Thoracic aorta (tissue), 2 donors: ENCODE measurements around the gene MBD5. TPM values are rescaled to one million over a fixed set of nuclear protein-coding genes. Genes with fewer than 3 reads are reported as not detected.

Experiments used
- ATAC-seq: fragments of 150-250 bp; one replicate; pipeline ENCODE4 v1.8.0; 2017; ENCODE audit warnings: low read depth; ENCODE audit not compliant: insufficient number of reproducible peaks, low FRiP score
- DNase-seq: peaks from one replicate; pipeline ENCODE4 v3.0.0-alpha.2; 2020; ENCODE audit warnings: low spot score
- H3K27ac ChIP-seq, 2 donors: fragments of 200-600 bp; sonication (generic); 1 replicate in 1 of 2; 2 replicates in 1 of 2; pipeline ENCODE4 v1.5.1; 2016; ENCODE audit warnings: mild to moderate bottlenecking in 2 of 2, moderate library complexity in 2 of 2
- H3K27me3 ChIP-seq: fragments of 200-600 bp; sonication (generic); replicated peaks from 2 replicates; pipeline ENCODE4 v1.6.0; 2016; ENCODE audit warnings: mild to moderate bottlenecking; ENCODE audit not compliant: insufficient read depth
- H3K36me3 ChIP-seq: fragments of 200-600 bp; sonication (generic); one replicate; pipeline ENCODE4 v1.5.1; 2016
- H3K4me1 ChIP-seq, 2 donors: fragments of 200-600 bp; sonication (generic); 1 replicate in 1 of 2; 2 replicates in 1 of 2; pipeline versions ENCODE4 v1.5.1 to v1.6.0; 2016; ENCODE audit warnings: low read depth in 2 of 2, mild to moderate bottlenecking in 1 of 2; ENCODE audit not compliant: control insufficient read depth in 1 of 2
- H3K4me3 ChIP-seq: fragments of 200-600 bp; sonication (generic); 2 replicates; pipeline ENCODE4 v1.5.1; 2016; ENCODE audit warnings: mild to moderate bottlenecking
- H3K9me3 ChIP-seq: fragments of 200-600 bp; sonication (generic); 2 replicates; pipeline ENCODE4 v1.5.1; 2016
- CTCF ChIP-seq: fragments of 200-600 bp; sonication (generic); IDR thresholded peaks from one replicate; pipeline ENCODE4 v1.5.1; 2019; ENCODE audit warnings: antibody characterized with exemption
- total RNA-seq, 2 donors: library from RNA; depleted of rRNA; stranded (reverse); fragments of >200 nt; gene quantifications; one replicate each; pipeline versions ENCODE4 v1.1.0 to v1.2.3, GENCODE V29; 2016

MBD5 gene
- total RNA-seq, 2 donors from 2014 or later, result 35.1 to 50.3 TPM

GRCh38 chr2:148303161-148303560, 282.3 kb downstream of the MBD5 start:
- Histone ChIP-seq H3K4me3 (no peak overlapping the region), H3K27ac (no peak overlapping the region), H3K4me1 (peaks cover 6 to 13% of the 10 kb centered on the region in 2 donors), H3K36me3 (no peaks in the 10 kb centered on the region), H3K27me3 (no peaks in the 10 kb centered on the region), H3K9me3 (no peaks in the 10 kb centered on the region)
- no peak for TF ChIP-seq CTCF
- ATAC-seq (no peak), DNase-seq (no peak)

DNA sequence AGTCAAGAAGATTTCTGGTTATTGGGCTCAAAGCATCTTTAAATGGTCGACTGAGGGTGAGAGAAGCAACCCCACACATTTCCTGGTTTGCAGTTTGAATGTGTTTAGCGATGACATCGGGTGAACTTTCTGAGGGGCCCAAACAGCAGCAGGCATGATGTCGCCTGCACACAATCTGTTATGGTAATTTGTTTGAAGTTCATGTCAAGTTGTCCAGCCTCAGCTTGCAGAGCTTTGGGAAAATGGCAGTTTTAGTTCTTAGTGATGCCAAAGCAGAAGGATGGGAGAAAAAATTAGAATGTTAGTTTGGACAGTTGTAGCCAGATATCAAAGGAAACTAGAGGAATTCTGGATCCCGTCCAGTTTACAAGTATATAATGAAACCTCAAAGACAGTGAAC, 284.6 kb downstream of the MBD5 start:
- Histone ChIP-seq H3K9me3 (no peaks in the 10 kb centered on the region), H3K27ac (no peak overlapping the region), H3K4me3 (no peak overlapping the region), H3K4me1 (peaks cover 6 to 9% of the 10 kb centered on the region in 2 donors), H3K36me3 (no peaks in the 10 kb centered on the region), H3K27me3 (no peaks in the 10 kb centered on the region)
- ATAC-seq, result no peak
- no peak for TF ChIP-seq CTCF
- no peak for DNase-seq

DNA sequence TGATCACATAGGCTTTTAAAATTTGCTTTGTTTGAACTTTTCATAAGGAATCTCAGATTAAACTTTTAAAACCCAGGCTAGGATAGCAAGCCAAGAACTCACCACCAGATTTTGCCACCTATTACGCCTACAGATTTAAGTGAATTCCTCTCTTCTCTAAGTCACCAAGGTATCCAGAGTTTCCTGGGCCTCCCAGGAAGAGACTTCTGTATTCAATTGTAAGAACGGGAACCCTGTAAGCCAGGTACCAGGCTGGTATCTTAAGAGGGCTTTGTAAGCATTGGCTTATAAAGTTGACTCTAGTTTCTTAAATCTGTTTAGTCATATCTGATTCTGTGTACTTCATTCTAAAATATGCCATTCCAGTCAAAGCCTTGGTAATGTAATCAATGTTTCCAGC, 285.1 kb downstream of the MBD5 start:
- Histone ChIP-seq H3K27me3 (no peaks in the 10 kb centered on the region), H3K9me3 (no peaks in the 10 kb centered on the region), H3K27ac (no peak overlapping the region), H3K4me3 (no peak overlapping the region), H3K36me3 (no peaks in the 10 kb centered on the region), H3K4me1 (peaks cover 4% of the 10 kb centered on the region in 2 donors)
- no peak for TF ChIP-seq CTCF
- DNase-seq (no peak), ATAC-seq (no peak)

GRCh38 chr2:148317598-148317997, 296.7 kb downstream of the MBD5 start:
- no peak for TF ChIP-seq CTCF
- H3K9me3 ChIP-seq, result no peaks in the 10 kb centered on the region
- no peak for DNase-seq
- no peaks in the 10 kb centered on the region for H3K36me3 ChIP-seq
- H3K27me3 ChIP-seq, result no peaks in the 10 kb centered on the region
- H3K4me3 ChIP-seq, result no peak overlapping the region
- ATAC-seq, result no peak
- no peaks in the 10 kb centered on the region for H3K4me1 ChIP-seq
- H3K27ac ChIP-seq, result no peak overlapping the region

DNA sequence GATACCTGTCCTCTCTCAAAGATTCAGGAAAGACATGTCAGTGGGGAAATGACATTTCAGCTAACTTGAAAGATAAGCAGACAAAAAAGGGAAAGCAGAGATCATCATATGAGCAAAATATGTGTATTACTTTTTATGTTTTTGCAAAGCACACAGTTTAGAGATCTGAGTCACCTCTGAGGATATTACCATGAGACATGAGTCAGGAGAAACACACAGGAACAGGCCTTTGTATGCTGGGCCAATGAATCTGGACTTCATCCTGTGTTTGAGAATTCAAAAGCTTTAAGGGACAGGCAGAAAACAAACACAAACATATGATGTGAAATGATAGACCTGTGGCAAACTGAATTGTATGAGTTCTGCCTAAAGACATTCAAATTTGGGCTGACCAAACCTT, 317.6 kb downstream of the MBD5 start:
- Histone ChIP-seq H3K36me3 (peaks cover 4% of the 10 kb centered on the region), H3K27ac (no peak overlapping the region), H3K4me3 (no peak overlapping the region), H3K27me3 (no peaks in the 10 kb centered on the region), H3K4me1 (no peaks in the 10 kb centered on the region), H3K9me3 (no peaks in the 10 kb centered on the region)
- no peak for TF ChIP-seq CTCF
- ATAC-seq, result no peak
- no peak for DNase-seq
